ENCODE results near the gene EIF1. TPM values are rescaled to one million over a fixed set of nuclear protein-coding genes. Genes with fewer than 3 reads are reported as not detected.
"Not testable (repeated sequence)": the region's sequence is repeated elsewhere in the genome, so short reads cannot be mapped to it uniquely, and the experiment has no call there.

EIF1 gene
- total RNA-seq = 100 to 1,000 TPM; 211 to 299 (median 249) TPM

DNA sequence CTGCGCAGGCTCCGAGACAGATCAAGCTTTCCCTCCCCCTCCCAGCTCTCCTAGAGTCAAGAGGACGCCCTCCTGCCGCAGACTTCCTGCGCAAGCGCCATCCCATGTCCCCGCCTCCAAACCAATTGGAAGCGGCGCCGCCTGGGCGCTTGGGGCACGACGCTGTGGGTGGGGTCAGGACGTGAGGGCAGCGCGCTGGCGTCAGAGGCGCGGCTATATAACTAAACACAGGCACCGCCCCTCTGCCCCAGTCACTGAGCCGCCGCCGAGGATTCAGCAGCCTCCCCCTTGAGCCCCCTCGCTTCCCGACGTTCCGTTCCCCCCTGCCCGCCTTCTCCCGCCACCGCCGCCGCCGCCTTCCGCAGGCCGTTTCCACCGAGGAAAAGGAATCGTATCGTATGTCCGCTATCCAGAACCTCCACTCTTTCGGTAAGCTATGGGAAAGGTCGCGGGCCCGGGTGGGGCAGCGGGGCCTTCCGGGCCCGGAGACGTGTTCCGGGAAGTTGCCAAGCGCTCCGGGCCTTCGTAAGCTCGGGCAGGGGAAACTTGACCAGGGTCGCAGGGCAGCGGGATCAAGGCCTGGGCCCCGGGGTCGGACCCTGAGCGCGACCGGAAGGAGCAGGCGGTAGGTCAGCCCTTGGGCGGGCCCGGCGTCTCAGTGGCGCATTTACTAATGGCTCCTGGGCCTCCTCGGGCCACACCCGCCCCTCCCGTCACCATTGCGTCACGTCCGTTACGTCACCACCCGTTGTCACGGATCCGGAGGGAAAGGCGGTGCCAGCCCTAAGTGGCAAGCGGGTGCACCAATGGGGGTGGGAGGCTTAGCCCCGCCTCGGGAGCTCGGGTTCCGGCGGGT, at the start of gene EIF1:
TSS of gene EIF1 (plus strand) at position 245 of the 856 bp plus-strand sequence. CDS start at position 399, 154 bp downstream.
- intact Hi-C loops (cut with DNase I; ENCODE audit: low total_unique reads) = no loop called here
- peak; percentile 100 for DNase-seq (ENCODE audit: low spot score in 2 of 2)
- peak within 1 kb of the TSS; percentile 89 for H3K4me3 ChIP-seq (ENCODE audit: low read depth, poor library complexity, severe bottlenecking)
- 0 to 1% methylated on average over 49 to 54 of the region's 81 CpGs for WGBS, 2 donors
- peak in 1 of 3 donors; percentile 32 for TF ChIP-seq CTCF (IDR thresholded peaks at IDR 0.05)
- TF ChIP-seq POLR2A (IDR thresholded peaks at IDR 0.05) = peak in 1 of 2 donors; percentile 100

GRCh38 chr17:41638941-41639340, 49.7 kb upstream of the EIF1 start:
- no peak overlapping the region for H3K4me3 ChIP-seq (ENCODE audit: low read depth, poor library complexity, severe bottlenecking)
- intact Hi-C loops (cut with DNase I; ENCODE audit: low total_unique reads) = no loop called here
- 64 to 93% methylated on average over 6 of the region's 6 CpGs for WGBS, 2 donors
- TF ChIP-seq POLR2A (IDR thresholded peaks at IDR 0.05) (no peak), CTCF (IDR thresholded peaks at IDR 0.05) (no peak)
- no peak for DNase-seq (ENCODE audit: low spot score in 2 of 2)

- intact Hi-C loops (cut with DNase I; ENCODE audit: low total_unique reads) = loop anchor here (10.0 kb wide), 1 partner anchor 85 kb away; no protein-coding TSS in a partner anchor
- no peak for DNase-seq (ENCODE audit: low spot score in 2 of 2)
- no peak for TF ChIP-seq POLR2A (IDR thresholded peaks at IDR 0.05)
- TF ChIP-seq CTCF (IDR thresholded peaks at IDR 0.05) = no peak
- H3K4me3 ChIP-seq (ENCODE audit: low read depth, poor library complexity, severe bottlenecking) = no peak overlapping the region
- WGBS, 2 donors = 89 to 91% methylated on average over 7 of the region's 7 CpGs
These were observed 48.9 kb upstream of the EIF1 start for GRCh38 chr17:41639492-41640473.

- intact Hi-C loops (cut with DNase I; ENCODE audit: low total_unique reads) = loop anchor here (10.0 kb wide), 1 partner anchor 86 kb away; no protein-coding TSS in a partner anchor
- 93 to 96% methylated on average over 5 of the region's 5 CpGs for WGBS, 2 donors
- DNase-seq (ENCODE audit: low spot score in 2 of 2); H3K4me3 ChIP-seq (ENCODE audit: low read depth, poor library complexity, severe bottlenecking): not testable (repeated sequence)
These were observed 48.1 kb upstream of the EIF1 start for GRCh38 chr17:41640596-41640995.

DNA sequence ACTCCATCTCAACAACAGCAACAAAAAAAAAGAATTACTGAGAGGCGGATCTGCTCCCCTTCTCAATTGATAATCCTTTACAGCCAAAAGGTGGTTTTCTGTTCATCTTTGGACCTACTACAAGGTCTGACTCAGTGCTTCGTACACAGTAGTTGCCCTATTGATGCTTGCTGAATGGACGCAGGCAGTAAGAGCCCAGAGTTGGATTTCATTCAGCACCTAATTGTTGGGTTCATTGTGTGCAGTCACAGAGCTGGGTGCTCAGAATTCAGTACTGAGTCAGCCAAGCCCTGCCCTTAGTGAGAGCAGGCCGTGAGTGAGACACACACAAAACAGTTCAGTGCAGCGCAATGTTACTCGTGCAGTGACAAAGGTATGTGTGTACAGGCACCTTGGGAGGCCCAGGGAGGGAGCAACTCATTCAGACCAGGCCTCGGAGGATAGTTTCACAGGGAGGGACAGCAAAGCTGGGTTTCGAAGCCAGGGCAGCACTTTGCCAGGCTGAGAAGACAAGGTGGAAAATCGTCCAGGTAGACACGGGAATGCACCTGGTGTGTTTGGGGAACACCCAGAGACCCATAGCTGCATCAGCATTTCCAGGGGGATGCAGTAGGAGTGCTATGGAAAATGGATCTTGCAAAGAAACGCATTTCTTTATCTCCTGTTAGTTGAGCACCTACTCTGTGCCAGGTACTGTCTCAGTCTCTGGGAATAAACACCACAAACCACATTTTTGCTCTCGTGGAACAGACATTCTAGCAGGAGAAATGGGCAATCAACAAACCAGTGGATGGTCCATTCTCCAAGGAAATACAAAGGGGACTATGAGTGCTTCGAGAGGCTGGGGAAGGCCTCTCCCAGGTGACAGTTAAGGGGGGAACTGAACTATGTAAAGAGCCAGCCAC, 46.2 kb upstream of the EIF1 start:
- WGBS, 2 donors = 67 to 74% methylated on average over 13 of the region's 13 CpGs
- intact Hi-C loops (cut with DNase I; ENCODE audit: low total_unique reads) = loop anchor here (10.0 kb wide), 1 partner anchor 88 kb away; no protein-coding TSS in a partner anchor
- no peak overlapping the region for H3K4me3 ChIP-seq (ENCODE audit: low read depth, poor library complexity, severe bottlenecking)
- TF ChIP-seq POLR2A (IDR thresholded peaks at IDR 0.05) (no peak), CTCF (IDR thresholded peaks at IDR 0.05) (no peak)
- DNase-seq (ENCODE audit: low spot score in 2 of 2) = no peak

Data from lower leg skin (tissue), 4 donors.